GM04503 (cell line): ENCODE measurements around the gene ZNF552.

Source experiments
- DNase-seq: peaks from one replicate; pipeline ENCODE4 v3.0.0-alpha.2; 2012; ENCODE audit warnings: low read depth

ZNF552 gene

GRCh38 chr19:57776764-57777296 lies 37.9 kb downstream of the ZNF552 start:
- no peak for DNase-seq

- no peak for DNase-seq
Observed at GRCh38 chr19:57773488-57773887, 41.2 kb downstream of the ZNF552 start.

- DNase-seq, result no peak
Observed at GRCh38 chr19:57771417-57771816, 43.3 kb downstream of the ZNF552 start.

GRCh38 chr19:57769345-57770131 lies 45.2 kb downstream of the ZNF552 start, which contains the start of gene ZNF586:
Gene ZNF586 (plus strand): TSS chr19:57769676. CDS start chr19:57769843, 167 bp downstream.
- peak; percentile 61 for DNase-seq

- no peak for DNase-seq
Observed at GRCh38 chr19:57759096-57759495, 55.6 kb downstream of the ZNF552 start.

- no peak for DNase-seq
Observed at GRCh38 chr19:57757941-57758340, 56.8 kb downstream of the ZNF552 start.
